ENCODE measurements around the gene CPA3.

DNA sequence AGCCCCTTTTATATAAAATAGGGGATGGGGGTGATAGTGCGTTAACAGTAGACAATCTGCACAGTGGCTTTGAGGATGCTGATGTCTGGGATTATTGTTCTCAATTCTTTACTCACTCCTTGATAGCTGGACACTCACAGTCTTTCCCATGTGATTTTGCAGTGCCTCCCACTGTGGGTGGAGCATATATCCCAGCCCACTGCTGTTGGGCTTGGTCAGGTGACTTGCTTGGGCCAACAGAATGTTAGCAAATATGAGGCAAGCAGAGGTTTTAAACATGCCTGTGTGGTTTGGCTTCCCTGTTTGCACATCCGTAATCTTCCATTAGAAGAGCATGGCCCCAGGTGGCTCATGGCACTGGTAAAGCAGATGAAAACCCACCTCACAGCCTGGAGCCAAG, 46.5 kb downstream of the CPA3 start:
- TF ChIP-seq, protein P1, sequence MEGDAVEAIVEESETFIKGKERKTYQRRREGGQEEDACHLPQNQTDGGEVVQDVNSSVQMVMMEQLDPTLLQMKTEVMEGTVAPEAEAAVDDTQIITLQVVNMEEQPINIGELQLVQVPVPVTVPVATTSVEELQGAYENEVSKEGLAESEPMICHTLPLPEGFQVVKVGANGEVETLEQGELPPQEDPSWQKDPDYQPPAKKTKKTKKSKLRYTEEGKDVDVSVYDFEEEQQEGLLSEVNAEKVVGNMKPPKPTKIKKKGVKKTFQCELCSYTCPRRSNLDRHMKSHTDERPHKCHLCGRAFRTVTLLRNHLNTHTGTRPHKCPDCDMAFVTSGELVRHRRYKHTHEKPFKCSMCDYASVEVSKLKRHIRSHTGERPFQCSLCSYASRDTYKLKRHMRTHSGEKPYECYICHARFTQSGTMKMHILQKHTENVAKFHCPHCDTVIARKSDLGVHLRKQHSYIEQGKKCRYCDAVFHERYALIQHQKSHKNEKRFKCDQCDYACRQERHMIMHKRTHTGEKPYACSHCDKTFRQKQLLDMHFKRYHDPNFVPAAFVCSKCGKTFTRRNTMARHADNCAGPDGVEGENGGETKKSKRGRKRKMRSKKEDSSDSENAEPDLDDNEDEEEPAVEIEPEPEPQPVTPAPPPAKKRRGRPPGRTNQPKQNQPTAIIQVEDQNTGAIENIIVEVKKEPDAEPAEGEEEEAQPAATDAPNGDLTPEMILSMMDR (IDR thresholded peaks at IDR 0.05), result no peak
- TF ChIP-seq EP300 (IDR thresholded peaks at IDR 0.05), result no peak
